HG02798 (cell line): ENCODE results near the gene CEP76.
A peak's percentile ranks its signal among the peaks of the same experiment; 100 is the strongest.

Source experiments
- ATAC-seq: cut with Tn5 transposase; IDR thresholded peaks from one replicate; pipeline ENCODE4 v1.9.1; 2021; ENCODE audit warnings: mild to moderate bottlenecking; ENCODE audit not compliant: unreplicated experiment, poor library complexity

The CEP76 gene, protein sequence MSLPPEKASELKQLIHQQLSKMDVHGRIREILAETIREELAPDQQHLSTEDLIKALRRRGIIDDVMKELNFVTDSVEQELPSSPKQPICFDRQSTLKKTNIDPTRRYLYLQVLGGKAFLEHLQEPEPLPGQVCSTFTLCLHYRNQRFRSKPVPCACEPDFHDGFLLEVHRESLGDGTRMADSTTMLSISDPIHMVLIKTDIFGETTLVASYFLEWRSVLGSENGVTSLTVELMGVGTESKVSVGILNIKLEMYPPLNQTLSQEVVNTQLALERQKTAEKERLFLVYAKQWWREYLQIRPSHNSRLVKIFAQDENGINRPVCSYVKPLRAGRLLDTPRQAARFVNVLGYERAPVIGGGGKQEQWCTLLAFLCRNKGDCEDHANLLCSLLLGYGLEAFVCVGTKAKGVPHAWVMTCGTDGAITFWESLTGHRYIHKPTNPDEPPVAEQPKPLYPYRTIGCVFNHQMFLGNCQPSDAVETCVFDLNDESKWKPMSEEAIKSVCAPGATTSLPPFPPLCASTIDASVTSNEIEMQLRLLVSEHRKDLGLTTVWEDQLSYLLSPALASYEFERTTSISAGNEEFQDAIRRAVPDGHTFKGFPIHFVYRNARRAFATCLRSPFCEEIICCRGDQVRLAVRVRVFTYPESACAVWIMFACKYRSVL

GRCh38 chr18:12702221-12703095 is at the start of gene CEP76, which contains the start of gene PSMG2:
Gene CEP76, minus strand, starts transcription at chr18:12702723. Its CDS starts 175 bp downstream, at chr18:12702548.
Gene PSMG2, plus strand, starts transcription at chr18:12703042. Its CDS starts 66 bp downstream, at chr18:12703108.
- ATAC-seq: peak; percentile 86

DNA sequence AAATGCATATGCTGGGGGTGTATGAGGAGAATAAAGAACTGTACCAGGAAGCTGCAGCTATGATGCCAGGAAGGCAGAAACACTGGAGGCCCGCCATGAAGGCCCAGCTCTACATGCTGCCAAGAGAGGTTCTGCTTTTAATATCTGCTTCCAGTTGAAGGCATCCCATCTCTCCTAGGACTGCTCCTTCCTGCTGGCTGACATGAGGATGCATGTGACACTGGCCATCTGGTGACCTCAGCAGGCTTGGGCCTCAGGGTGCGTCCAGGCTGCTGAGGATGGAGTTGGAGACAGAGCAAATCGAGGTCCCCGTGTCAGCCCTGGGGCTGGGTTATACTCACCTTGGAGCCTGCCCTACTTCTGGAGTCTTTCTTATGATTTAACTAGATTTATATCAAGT is 49.4 kb upstream of the CEP76 start:
- no peak for ATAC-seq

GRCh38 chr18:12751503-12751884 is 49.0 kb upstream of the CEP76 start:
- ATAC-seq: no peak

GRCh38 chr18:12750715-12751502 is 48.4 kb upstream of the CEP76 start:
- ATAC-seq: no peak

GRCh38 chr18:12750076-12750714 is 47.7 kb upstream of the CEP76 start:
- ATAC-seq: peak; percentile 42

- no peak for ATAC-seq
These were observed 46.6 kb upstream of the CEP76 start for GRCh38 chr18:12749121-12749520.

GRCh38 chr18:12748671-12749070 is 46.1 kb upstream of the CEP76 start:
- ATAC-seq: no peak

GRCh38 chr18:12747530-12748315 is 45.2 kb upstream of the CEP76 start:
- ATAC-seq: no peak

DNA sequence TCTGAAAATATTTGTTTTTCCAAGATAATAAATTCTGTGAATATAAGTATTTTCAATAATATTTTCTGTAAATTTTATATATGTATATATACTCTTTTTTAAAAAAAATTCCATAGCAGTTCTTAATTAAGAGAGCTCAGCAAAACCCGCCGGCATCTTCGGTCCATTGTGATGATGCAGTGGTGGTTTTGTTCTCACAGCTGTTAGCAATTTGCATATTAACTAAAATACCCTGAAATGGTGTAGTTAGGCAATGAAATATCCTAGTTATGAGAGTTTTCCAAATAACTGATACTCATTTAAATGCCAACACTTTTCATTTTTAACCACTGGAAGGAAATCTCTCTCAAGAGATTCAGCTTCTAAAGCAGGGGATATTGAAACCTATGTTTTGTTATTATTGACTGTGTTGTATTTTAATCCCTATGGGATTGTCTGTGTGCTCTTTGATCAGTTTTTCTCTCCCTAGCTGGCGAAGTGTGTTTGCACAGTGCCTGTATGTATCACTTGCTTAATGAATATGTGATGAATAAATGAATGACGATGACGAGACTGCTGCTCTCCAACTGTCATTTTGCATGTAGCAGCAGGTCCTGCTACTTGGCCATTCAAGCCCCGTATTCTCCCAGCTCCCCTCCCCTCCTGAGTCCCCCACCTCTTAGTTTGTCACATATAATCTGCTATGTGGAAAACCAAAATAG is 42.7 kb upstream of the CEP76 start:
- ATAC-seq: no peak

DNA sequence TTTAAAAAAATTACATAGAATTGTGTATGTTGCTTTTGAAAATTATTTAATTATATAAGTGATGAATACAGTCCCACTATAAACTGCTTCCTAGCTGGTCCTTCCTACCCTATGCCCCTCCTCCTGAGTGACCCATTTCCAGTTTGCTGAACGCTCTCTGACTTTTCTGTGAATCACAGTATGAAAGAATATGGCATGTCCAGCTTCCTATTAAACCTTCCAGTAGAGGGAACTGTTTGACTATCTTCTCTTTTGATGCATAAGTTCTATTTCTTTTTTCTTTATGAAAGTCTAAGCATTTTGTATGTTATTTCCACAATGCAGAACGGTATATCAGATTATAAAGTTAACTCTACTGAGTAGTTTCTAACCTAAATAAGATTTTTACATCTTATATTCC is 41.6 kb upstream of the CEP76 start:
- no peak for ATAC-seq

- ATAC-seq: no peak
These were observed 39.9 kb upstream of the CEP76 start for GRCh38 chr18:12742453-12742852.

DNA sequence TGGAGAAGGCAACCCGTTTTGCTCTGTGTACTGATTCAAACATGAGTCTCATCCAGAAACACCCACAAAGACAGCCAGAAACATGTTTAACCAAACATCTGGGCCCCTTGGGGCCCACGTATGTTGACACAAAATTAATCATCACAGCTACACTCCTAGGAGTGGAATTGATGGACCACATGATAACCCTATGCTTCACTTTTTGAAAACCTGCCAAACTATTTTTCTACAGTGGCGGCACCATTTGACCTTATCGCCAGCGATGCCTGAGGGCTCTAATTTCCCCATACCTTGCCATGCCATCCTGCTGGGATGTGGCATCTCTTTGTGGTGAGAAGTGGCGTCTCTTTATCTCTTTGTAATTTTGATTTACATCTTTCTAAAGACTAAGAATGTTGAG is 38.8 kb upstream of the CEP76 start:
- no peak for ATAC-seq

GRCh38 chr18:12737243-12737902 is 34.9 kb upstream of the CEP76 start:
- ATAC-seq: no peak

DNA sequence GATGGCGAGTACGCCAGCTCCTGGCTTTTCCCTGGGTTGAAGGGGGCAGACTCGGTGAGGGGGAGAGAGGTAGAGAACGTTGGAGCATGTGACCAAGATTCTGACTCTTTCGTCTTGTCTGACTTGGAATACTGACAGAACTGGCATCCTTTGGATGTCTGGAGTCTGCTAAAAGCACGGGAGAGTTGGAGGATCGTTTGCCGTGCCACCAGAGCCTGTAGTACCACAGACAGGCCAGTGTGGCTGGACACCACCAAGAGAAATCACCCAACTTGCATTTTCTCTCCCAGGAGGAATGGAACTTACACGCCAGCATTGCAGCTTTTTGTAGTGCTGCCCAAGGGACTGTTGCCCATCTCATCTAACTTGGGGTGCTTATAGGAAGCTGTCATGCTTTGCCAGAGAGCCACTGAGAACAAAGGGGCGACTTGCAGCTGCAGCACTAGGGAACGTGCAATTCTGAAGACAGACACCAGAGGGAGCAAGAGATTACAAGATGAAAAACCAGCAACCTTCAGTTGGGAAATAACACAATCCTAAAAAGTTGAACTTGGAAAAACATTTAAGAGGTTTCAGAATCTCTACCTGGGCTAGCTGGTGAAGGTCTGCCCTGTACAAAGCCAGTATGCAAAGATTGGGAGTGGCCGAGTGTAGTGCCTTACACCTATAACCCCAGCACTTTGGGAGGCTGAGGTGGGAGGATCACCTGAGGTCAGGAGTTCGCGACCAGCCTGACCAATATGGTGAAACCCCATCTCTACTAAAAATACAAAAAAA is 24.4 kb upstream of the CEP76 start:
- peak; percentile 36 for ATAC-seq

DNA sequence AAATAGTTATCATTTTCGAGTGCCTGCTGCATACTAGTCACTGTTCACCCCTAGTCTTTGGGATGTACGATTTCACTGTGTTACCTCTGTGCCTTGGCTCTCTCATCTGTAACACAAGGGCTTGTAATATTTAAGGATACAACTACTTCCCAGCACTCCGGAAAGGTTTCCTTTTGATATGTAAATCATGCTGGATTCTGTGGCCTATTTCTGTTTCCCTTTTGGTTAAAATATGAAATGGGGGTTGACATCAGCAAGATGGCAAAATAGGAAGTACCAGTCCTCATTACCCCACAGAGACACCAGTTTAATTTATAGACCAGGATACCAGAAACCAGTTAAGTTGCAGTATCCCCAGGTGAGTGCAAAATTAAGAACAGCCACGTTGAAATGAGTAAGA is 23.8 kb upstream of the CEP76 start:
- ATAC-seq: no peak

GRCh38 chr18:12722731-12723130 is 20.2 kb upstream of the CEP76 start:
- ATAC-seq: no peak
